WERI-Rb-1 (cell line): ENCODE data around the gene SKAP1.
"Not testable (repeated sequence)": the region's sequence is repeated elsewhere in the genome, so short reads cannot be mapped to it uniquely, and the experiment has no call there.

Source experiments
- DNase-seq: peaks from one replicate; pipeline ENCODE4 v3.0.0-alpha.2; 2020
- H3K27ac ChIP-seq: fragments of 250-450 bp; sonication (Bioruptor Pico); 2 replicates; pipeline ENCODE4 v1.5.1; 2020; ENCODE audit warnings: mild to moderate bottlenecking, moderate library complexity
- H3K27me3 ChIP-seq: fragments of 250-450 bp; sonication (Bioruptor Pico); 2 replicates; pipeline ENCODE4 v1.5.1; 2021; ENCODE audit warnings: mild to moderate bottlenecking, low read depth, moderate library complexity; ENCODE audit not compliant: insufficient read depth, severe bottlenecking
- H3K36me3 ChIP-seq: fragments of 250-450 bp; sonication (Bioruptor Pico); 2 replicates; pipeline ENCODE4 v1.5.1; 2020; ENCODE audit warnings: mild to moderate bottlenecking, moderate library complexity
- H3K4me3 ChIP-seq: 2 replicates; pipeline ENCODE4 v1.5.1; 2011; ENCODE audit warnings: low read depth, mild to moderate bottlenecking, control low read depth, low read length
- H3K9me3 ChIP-seq: fragments of 250-450 bp; sonication (Bioruptor Pico); 2 replicates; pipeline ENCODE4 v1.5.1; 2021; ENCODE audit warnings: mild to moderate bottlenecking, moderate library complexity; ENCODE audit not compliant: severe bottlenecking
- CTCF ChIP-seq: IDR thresholded peaks from 2 replicates; pipeline ENCODE4 v1.5.1; 2011; ENCODE audit warnings: low read depth, mild to moderate bottlenecking, control low read depth, inconsistent platforms, low read length

The SKAP1 gene

GRCh38 chr17:48376682-48377325 is 53.2 kb downstream of the SKAP1 start:
- TF ChIP-seq CTCF = no peak
- Histone ChIP-seq H3K27me3 (peaks cover 31% of the 10 kb centered on the region), H3K4me3 (no peak overlapping the region), H3K27ac (no peak overlapping the region), H3K9me3 (no peaks in the 10 kb centered on the region), H3K36me3 (no peaks in the 10 kb centered on the region)
- DNase-seq = no peak

- H3K36me3 ChIP-seq = no peaks in the 10 kb centered on the region
- peaks cover 22% of the 10 kb centered on the region for H3K27me3 ChIP-seq
- no peaks in the 10 kb centered on the region for H3K9me3 ChIP-seq
- no peak for DNase-seq
- H3K27ac ChIP-seq = no peak overlapping the region
- no peak overlapping the region for H3K4me3 ChIP-seq
- TF ChIP-seq CTCF = no peak
Measured at GRCh38 chr17:48375356-48375755, 54.7 kb downstream of the SKAP1 start.

- Histone ChIP-seq H3K27ac (no peak overlapping the region), H3K27me3 (peaks cover 16% of the 10 kb centered on the region), H3K36me3 (no peaks in the 10 kb centered on the region), H3K4me3 (no peak overlapping the region), H3K9me3 (no peaks in the 10 kb centered on the region)
- DNase-seq = peak; percentile 78
- peak; percentile 94 for TF ChIP-seq CTCF
Measured at GRCh38 chr17:48374650-48375230, 55.3 kb downstream of the SKAP1 start.

GRCh38 chr17:48373883-48374282 is 56.1 kb downstream of the SKAP1 start:
- H3K36me3 ChIP-seq = no peaks in the 10 kb centered on the region
- DNase-seq = no peak
- no peak for TF ChIP-seq CTCF
- H3K9me3 ChIP-seq = no peaks in the 10 kb centered on the region
- H3K27me3 ChIP-seq = peaks cover 12% of the 10 kb centered on the region
- H3K4me3 ChIP-seq = no peak overlapping the region
- no peak overlapping the region for H3K27ac ChIP-seq

GRCh38 chr17:48373130-48373830 is 56.7 kb downstream of the SKAP1 start:
- Histone ChIP-seq H3K36me3 (no peaks in the 10 kb centered on the region), H3K27me3 (peaks cover 6% of the 10 kb centered on the region), H3K27ac (no peak overlapping the region), H3K4me3 (no peak overlapping the region), H3K9me3 (no peaks in the 10 kb centered on the region)
- no peak for DNase-seq
- no peak for TF ChIP-seq CTCF

- not testable (repeated sequence) for H3K9me3 ChIP-seq, H3K4me3 ChIP-seq, H3K36me3 ChIP-seq, H3K27me3 ChIP-seq, H3K27ac ChIP-seq, DNase-seq
Measured at GRCh38 chr17:48368967-48369366, 61.0 kb downstream of the SKAP1 start.
